Neural cell (in vitro differentiated cells): ENCODE results near the gene IFT74. TPM values are rescaled to one million over a fixed set of nuclear protein-coding genes. Genes with fewer than 3 reads are reported as not detected.

ENCODE experiments used
- H2AFZ ChIP-seq: fragments of 200-600, 300-800 bp; sonication (generic), shearing (Covaris generic); 2 replicates; pipeline ENCODE4 v1.6.0; 2014; ENCODE audit warnings: low read depth, mild to moderate bottlenecking, antibody characterized with exemption, low read length, moderate library complexity
- H3F3A ChIP-seq: fragments of 200-600 bp; shearing (Covaris generic); 2 replicates; pipeline ENCODE4 v1.6.1; 2016; ENCODE audit warnings: mild to moderate bottlenecking, moderate library complexity, mixed read lengths, antibody characterized with exemption, low read length; ENCODE audit not compliant: insufficient read depth, poor library complexity, severe bottlenecking
- H3K27ac ChIP-seq: fragments of 200-600, 300-800 bp; sonication (generic), shearing (Covaris generic); 2 replicates; pipeline ENCODE4 v1.5.1; 2014; ENCODE audit warnings: mild to moderate bottlenecking, low read length, moderate library complexity
- H3K27me3 ChIP-seq: fragments of 300-800, 200-600 bp; sonication (generic), shearing (Covaris generic); 2 replicates; pipeline ENCODE4 v1.6.0; 2014; ENCODE audit warnings: mild to moderate bottlenecking, low read depth, low read length, moderate library complexity; ENCODE audit not compliant: insufficient read depth
- H3K36me3 ChIP-seq: fragments of 300-800, 200-600 bp; sonication (generic), shearing (Covaris generic); 2 replicates; pipeline ENCODE4 v1.5.1; 2014; ENCODE audit warnings: mild to moderate bottlenecking, antibody characterized with exemption, low read length, moderate library complexity; ENCODE audit not compliant: insufficient read depth
- H3K4me2 ChIP-seq: fragments of 300-800, 200-600 bp; sonication (generic), shearing (Covaris generic); 2 replicates; pipeline ENCODE4 v1.6.0; 2014; ENCODE audit warnings: mild to moderate bottlenecking, low read length
- H3K4me3 ChIP-seq: fragments of 300-800, 200-600 bp; sonication (generic), shearing (Covaris generic); 2 replicates; pipeline ENCODE4 v1.5.1; 2014; ENCODE audit warnings: mild to moderate bottlenecking, low read length, moderate library complexity
- H3K79me2 ChIP-seq: fragments of 200-600 bp; shearing (Covaris generic); replicated peaks from 2 replicates; pipeline ENCODE4 v1.6.0; 2014; ENCODE audit warnings: mild to moderate bottlenecking, low read length, moderate library complexity; ENCODE audit not compliant: insufficient read depth
- H3K9ac ChIP-seq: fragments of 300-800, 200-600 bp; sonication (generic), shearing (Covaris generic); 2 replicates; pipeline ENCODE4 v1.6.1; 2016; ENCODE audit warnings: mild to moderate bottlenecking, low read length, mixed read lengths
- H3K9me2 ChIP-seq: fragments of 200-600 bp; shearing (Covaris generic); 2 replicates; pipeline ENCODE4 v1.6.1; 2016; ENCODE audit warnings: mild to moderate bottlenecking, low read length, mixed read lengths; ENCODE audit not compliant: insufficient read depth
- H3K9me3 ChIP-seq: fragments of 200-600, 300-800 bp; sonication (generic), shearing (Covaris generic); 2 replicates; pipeline ENCODE4 v1.6.1; 2016; ENCODE audit warnings: mild to moderate bottlenecking, mixed run types, low read length, moderate library complexity, mixed read lengths
- H4K20me1 ChIP-seq: fragments of 200-600 bp; shearing (Covaris generic); 2 replicates; pipeline ENCODE4 v1.6.1; 2016; ENCODE audit warnings: mild to moderate bottlenecking, mixed run types; ENCODE audit not compliant: insufficient read depth
- EP300 ChIP-seq: fragments of 450-650 bp; conservative IDR thresholded peaks from 2 replicates; pipeline ENCODE4 v1.6.1; 2014; ENCODE audit warnings: antibody characterized with exemption, mild to moderate bottlenecking, moderate library complexity; ENCODE audit not compliant: poor library complexity, severe bottlenecking
- EZH2 ChIP-seq: fragments of 200-600, 300-800 bp; shearing (Covaris generic), sonication (generic); IDR thresholded peaks from 2 replicates; pipeline ENCODE4 v1.6.1; 2014; ENCODE audit warnings: antibody characterized with exemption, low read length, borderline replicate concordance, mild to moderate bottlenecking; ENCODE audit not compliant: insufficient read depth, poor library complexity, severe bottlenecking
- MXI1 ChIP-seq: fragments of 450-650 bp; conservative IDR thresholded peaks from 2 replicates; pipeline ENCODE4 v1.6.1; 2014; ENCODE audit warnings: antibody characterized with exemption, mild to moderate bottlenecking; ENCODE audit not compliant: poor library complexity, severe bottlenecking
- POLR2AphosphoS5 ChIP-seq: IDR thresholded peaks from 2 replicates; pipeline ENCODE4 v1.6.1; 2012
- RAD21 ChIP-seq: fragments of 450-650 bp; conservative IDR thresholded peaks from 2 replicates; pipeline ENCODE4 v1.6.1; 2014; ENCODE audit warnings: antibody characterized with exemption, mild to moderate bottlenecking, moderate library complexity
- SMC3 ChIP-seq: fragments of 450-650 bp; conservative IDR thresholded peaks from 2 replicates; pipeline ENCODE4 v1.6.1; 2014; ENCODE audit warnings: antibody characterized with exemption, mild to moderate bottlenecking, moderate library complexity; ENCODE audit not compliant: poor library complexity
- TAF1 ChIP-seq: IDR thresholded peaks from 2 replicates; pipeline ENCODE4 v1.6.1; 2012; ENCODE audit warnings: low read depth
- polyA plus RNA-seq: library from polyadenylated mRNA; depleted of rRNA; stranded (reverse); fragments of >200 nt; gene quantifications from 2 replicates; pipeline ENCODE4 v1.2.3, GENCODE V29; 2014
- TF ChIP-seq, protein P1 (sequence below): IDR thresholded peaks from 2 replicates; pipeline ENCODE4 v1.6.1; 2012; ENCODE audit warnings: borderline replicate concordance
- TF ChIP-seq, protein P2 (sequence below): fragments of 450-650 bp; IDR thresholded peaks from 2 replicates; pipeline ENCODE4 v1.5.1; 2014; ENCODE audit warnings: antibody characterized with exemption, mild to moderate bottlenecking, moderate library complexity; ENCODE audit not compliant: poor library complexity, severe bottlenecking

IFT74 gene
- polyA plus RNA-seq, 1 donor from 2014 or later: 10.9 TPM

GRCh38 chr9:27054841-27055240, 98.6 kb downstream of the IFT74 start:
- no peaks in the 10 kb centered on the region for H3K79me2 ChIP-seq
- H3K4me2 ChIP-seq: no peak overlapping the region
- no peak overlapping the region for H3K27ac ChIP-seq
- H3K9ac ChIP-seq: no peak overlapping the region
- no peaks in the 10 kb centered on the region for H3K36me3 ChIP-seq
- no peak overlapping the region for H2AFZ ChIP-seq
- H3K4me3 ChIP-seq: no peak overlapping the region
- H3K9me3 ChIP-seq: no peaks in the 10 kb centered on the region
- H4K20me1 ChIP-seq: no peaks in the 10 kb centered on the region
- H3K27me3 ChIP-seq: no peaks in the 10 kb centered on the region
- H3F3A ChIP-seq: no peaks in the 10 kb centered on the region
- H3K9me2 ChIP-seq: no peaks in the 10 kb centered on the region
- no peak for TF ChIP-seq SMC3
- TF ChIP-seq TAF1: no peak
- TF ChIP-seq, protein P1, sequence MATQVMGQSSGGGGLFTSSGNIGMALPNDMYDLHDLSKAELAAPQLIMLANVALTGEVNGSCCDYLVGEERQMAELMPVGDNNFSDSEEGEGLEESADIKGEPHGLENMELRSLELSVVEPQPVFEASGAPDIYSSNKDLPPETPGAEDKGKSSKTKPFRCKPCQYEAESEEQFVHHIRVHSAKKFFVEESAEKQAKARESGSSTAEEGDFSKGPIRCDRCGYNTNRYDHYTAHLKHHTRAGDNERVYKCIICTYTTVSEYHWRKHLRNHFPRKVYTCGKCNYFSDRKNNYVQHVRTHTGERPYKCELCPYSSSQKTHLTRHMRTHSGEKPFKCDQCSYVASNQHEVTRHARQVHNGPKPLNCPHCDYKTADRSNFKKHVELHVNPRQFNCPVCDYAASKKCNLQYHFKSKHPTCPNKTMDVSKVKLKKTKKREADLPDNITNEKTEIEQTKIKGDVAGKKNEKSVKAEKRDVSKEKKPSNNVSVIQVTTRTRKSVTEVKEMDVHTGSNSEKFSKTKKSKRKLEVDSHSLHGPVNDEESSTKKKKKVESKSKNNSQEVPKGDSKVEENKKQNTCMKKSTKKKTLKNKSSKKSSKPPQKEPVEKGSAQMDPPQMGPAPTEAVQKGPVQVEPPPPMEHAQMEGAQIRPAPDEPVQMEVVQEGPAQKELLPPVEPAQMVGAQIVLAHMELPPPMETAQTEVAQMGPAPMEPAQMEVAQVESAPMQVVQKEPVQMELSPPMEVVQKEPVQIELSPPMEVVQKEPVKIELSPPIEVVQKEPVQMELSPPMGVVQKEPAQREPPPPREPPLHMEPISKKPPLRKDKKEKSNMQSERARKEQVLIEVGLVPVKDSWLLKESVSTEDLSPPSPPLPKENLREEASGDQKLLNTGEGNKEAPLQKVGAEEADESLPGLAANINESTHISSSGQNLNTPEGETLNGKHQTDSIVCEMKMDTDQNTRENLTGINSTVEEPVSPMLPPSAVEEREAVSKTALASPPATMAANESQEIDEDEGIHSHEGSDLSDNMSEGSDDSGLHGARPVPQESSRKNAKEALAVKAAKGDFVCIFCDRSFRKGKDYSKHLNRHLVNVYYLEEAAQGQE: no peak
- no peak for TF ChIP-seq MXI1
- TF ChIP-seq, protein P2, sequence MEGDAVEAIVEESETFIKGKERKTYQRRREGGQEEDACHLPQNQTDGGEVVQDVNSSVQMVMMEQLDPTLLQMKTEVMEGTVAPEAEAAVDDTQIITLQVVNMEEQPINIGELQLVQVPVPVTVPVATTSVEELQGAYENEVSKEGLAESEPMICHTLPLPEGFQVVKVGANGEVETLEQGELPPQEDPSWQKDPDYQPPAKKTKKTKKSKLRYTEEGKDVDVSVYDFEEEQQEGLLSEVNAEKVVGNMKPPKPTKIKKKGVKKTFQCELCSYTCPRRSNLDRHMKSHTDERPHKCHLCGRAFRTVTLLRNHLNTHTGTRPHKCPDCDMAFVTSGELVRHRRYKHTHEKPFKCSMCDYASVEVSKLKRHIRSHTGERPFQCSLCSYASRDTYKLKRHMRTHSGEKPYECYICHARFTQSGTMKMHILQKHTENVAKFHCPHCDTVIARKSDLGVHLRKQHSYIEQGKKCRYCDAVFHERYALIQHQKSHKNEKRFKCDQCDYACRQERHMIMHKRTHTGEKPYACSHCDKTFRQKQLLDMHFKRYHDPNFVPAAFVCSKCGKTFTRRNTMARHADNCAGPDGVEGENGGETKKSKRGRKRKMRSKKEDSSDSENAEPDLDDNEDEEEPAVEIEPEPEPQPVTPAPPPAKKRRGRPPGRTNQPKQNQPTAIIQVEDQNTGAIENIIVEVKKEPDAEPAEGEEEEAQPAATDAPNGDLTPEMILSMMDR: no peak
- no peak for TF ChIP-seq POLR2AphosphoS5

DNA sequence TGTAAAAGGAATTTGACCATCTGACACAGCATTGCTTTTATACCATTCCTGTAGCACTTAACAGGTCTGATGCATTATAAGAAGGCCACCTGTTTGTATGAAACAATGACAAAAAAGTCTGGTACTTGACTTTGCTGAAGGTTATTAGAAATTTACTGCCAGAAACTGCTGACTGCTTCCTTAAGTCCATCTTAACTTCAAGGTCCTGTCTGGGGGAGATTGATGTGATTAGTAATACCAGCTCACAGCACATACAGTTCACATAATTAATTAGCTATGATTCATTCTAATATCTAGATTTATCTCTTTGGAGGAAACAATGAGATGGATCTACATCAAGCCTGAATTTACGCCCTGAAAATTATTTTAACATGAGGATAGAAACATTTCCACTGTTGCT, 103.2 kb downstream of the IFT74 start:
- TF ChIP-seq, protein P2: no peak
- TF ChIP-seq SMC3 (no peak), POLR2AphosphoS5 (no peak), RAD21 (no peak), EP300 (no peak), EZH2 (no peak), TAF1 (no peak), MXI1 (no peak)
- TF ChIP-seq, protein P1: no peak
- no peaks in the 10 kb centered on the region for H3K9me3 ChIP-seq
- no peaks in the 10 kb centered on the region for H3F3A ChIP-seq
- no peaks in the 10 kb centered on the region for H3K27me3 ChIP-seq
- H3K79me2 ChIP-seq: no peaks in the 10 kb centered on the region
- no peaks in the 10 kb centered on the region for H3K9me2 ChIP-seq
- no peak overlapping the region for H3K4me3 ChIP-seq
- H3K27ac ChIP-seq: no peak overlapping the region
- no peak overlapping the region for H3K9ac ChIP-seq
- no peaks in the 10 kb centered on the region for H3K36me3 ChIP-seq
- H4K20me1 ChIP-seq: no peaks in the 10 kb centered on the region
- H3K4me2 ChIP-seq: no peak overlapping the region
- no peak overlapping the region for H2AFZ ChIP-seq
